ENCODE results near the gene ABCC2. TPM values are rescaled to one million over a fixed set of nuclear protein-coding genes. Genes with fewer than 3 reads are reported as not detected.

ABCC2 gene
- total and polyA plus RNA-seq, 2 of the 4 experiments (the other 2 are of a cell fraction) = 0.21 to 0.36 TPM

GRCh38 chr10:99872367-99873162 lies 90.1 kb downstream of the ABCC2 start:
- in situ Hi-C loops (cut with MboI; ENCODE audit: low sequenced_read_pairs) (no loop called here), dilution Hi-C loops (cut with HindIII; ENCODE audit: low sequenced_read_pairs, unreplicated experiment) (no loop called here), intact Hi-C loops (cut with micrococcal nuclease) (no loop called here)
- peak overlapping the region; percentile 28; the same call in 1 of the 2 replicates for H2AK5ac ChIP-seq (ENCODE audit: low read depth, low read length)
- peak; percentile 56 for ATAC-seq (ENCODE audit: low read depth)
- peaks cover 2 to 17% of the 10 kb centered on the region in 2 experiments; a peak in 2 of 4 replicates for H3K79me1 ChIP-seq (ENCODE audit: low read depth in 1 of 2, low read length in 2 of 2)
- H3K4me3 ChIP-seq (ENCODE audit: insufficient read depth, low read depth, low read length) = no peak overlapping the region
- no peak overlapping the region for H3K4ac ChIP-seq (ENCODE audit: low read depth, low read length)
- H2AFZ ChIP-seq (replicated peaks; ENCODE audit: low read length, poor library complexity) = no peak overlapping the region
- ChIA-PET POLR2A (ENCODE audit: unreplicated experiment) (no interaction called here), CTCF (interaction anchor here (0.9 to 1.6 kb wide), 2 partner anchors 16 to 173 kb away, joined by 3 read pairs; no protein-coding TSS in a partner anchor)
- H2BK120ac ChIP-seq (ENCODE audit: low read depth, low read length) = 0 out of 2 replicates have a peak overlapping the region, but pooled peaks have one; percentile 3
- H3K9me1 ChIP-seq (ENCODE audit: insufficient read depth, low read length) = peaks cover 21% of the 10 kb centered on the region
- peak; percentile 47 for DNase-seq
- H3K4me1 ChIP-seq (ENCODE audit: control insufficient read depth, insufficient read depth, low read length) = peaks cover 6% of the 10 kb centered on the region; the same call in 1 of the 2 replicates
- H2BK15ac ChIP-seq (ENCODE audit: low read depth, low read length) = no peak overlapping the region
- H4K91ac ChIP-seq (ENCODE audit: insufficient read depth, low read depth, low read length) = no peak overlapping the region
- no peaks in the 10 kb centered on the region; the same call in 1 of the 2 replicates for H3K27me3 ChIP-seq (ENCODE audit: control insufficient read depth, insufficient read depth, low read length)
- no peak overlapping the region for H3K18ac ChIP-seq (ENCODE audit: low read depth, low read length)
- peaks cover 8% of the 10 kb centered on the region for H3K36me3 ChIP-seq (ENCODE audit: control insufficient read depth, insufficient read depth, low read length)
- WGBS, 2 experiments (ENCODE audit: extremely low coverage in 2 of 2, insufficient read length in 1 of 2) = no CpG with 5 or more reads among the region's 5 CpGs
- no peak overlapping the region for H3K23ac ChIP-seq (ENCODE audit: low read depth, low read length)
- H3K14ac ChIP-seq (replicated peaks; ENCODE audit: low read depth, low read length) = no peak overlapping the region
- no TSS peak for BruUV-seq (replicated peaks)
- no peak overlapping the region for H2BK5ac ChIP-seq (ENCODE audit: low read depth, low read length, poor library complexity, severe bottlenecking)
- no peak overlapping the region for H3K56ac ChIP-seq (ENCODE audit: extremely low read depth, insufficient read depth, low read length)
- H4K20me1 ChIP-seq (ENCODE audit: insufficient read depth, low read length) = peaks cover 7% of the 10 kb centered on the region; the same call in 1 of the 2 replicates
- no peak overlapping the region for H4K8ac ChIP-seq (ENCODE audit: low read depth in 2 of 2, low read length in 2 of 2)
- H3K27ac ChIP-seq (ENCODE audit: insufficient read depth, low read length) = no peak overlapping the region
- no peak overlapping the region for H4K5ac ChIP-seq (ENCODE audit: low read depth, low read length)
- no peak for TF ChIP-seq SMC3 (IDR thresholded peaks at IDR 0.05; ENCODE audit: low read depth, low read length)
- TF ChIP-seq MAFK (IDR thresholded peaks at IDR 0.05; ENCODE audit: low read depth, low read length) = no peak
- no peak for TF ChIP-seq FOS (IDR thresholded peaks at IDR 0.05; ENCODE audit: low read depth, low read length)
- no peak for TF ChIP-seq MAZ (IDR thresholded peaks at IDR 0.05; ENCODE audit: borderline replicate concordance, low read depth, low read length)
- no peak for TF ChIP-seq RFX5 (IDR thresholded peaks at IDR 0.05; ENCODE audit: low read depth, low read length)
- TF ChIP-seq NFE2L2 (IDR thresholded peaks at IDR 0.05; ENCODE audit: low read depth, low read length) = no peak
- no peak for TF ChIP-seq ELK1 (IDR thresholded peaks at IDR 0.05; ENCODE audit: borderline replicate concordance, low read depth, low read length)
- H2BK20ac ChIP-seq (ENCODE audit: low read depth, low read length) = peak overlapping the region; percentile 42; the same call in 1 of the 2 replicates
- H2AK9ac ChIP-seq (replicated peaks; ENCODE audit: low read depth, low read length, poor library complexity) = no peak overlapping the region
- no peak overlapping the region for H3K9ac ChIP-seq (ENCODE audit: low read depth, low read length)
- no peaks in the 10 kb centered on the region for H3K9me3 ChIP-seq (ENCODE audit: control insufficient read depth, insufficient read depth, low read length)
- 0 out of 2 replicates have a peak overlapping the region, but pooled peaks have one; percentile 13 for H3K4me2 ChIP-seq (ENCODE audit: low read depth, low read length)

Measured in IMR-90 (cell line).